B cell (primary cell): Measurements from ENCODE around the gene FADS1. TPM values are rescaled to one million over a fixed set of nuclear protein-coding genes. Genes with fewer than 3 reads are reported as not detected.

ENCODE experiments used
- ATAC-seq: fragments of 200-7000 bp; cut with Tn5 transposase; one replicate; pipeline ENCODE4 v1.10.0; 2021; ENCODE audit warnings: low read depth, mild to moderate bottlenecking, moderate number of reproducible peaks, moderate library complexity
- CTCF ChIA-PET: fragments of 350-600 bp; sonication (Branson Sonifier 250); formaldehyde crosslinking; loops from one replicate; lab custom pipeline; 2021; ENCODE audit warnings: antibody characterized with exemption, inconsistent platforms; lab: Charles Lee
- POLR2A ChIA-PET: fragments of 350-600 bp; sonication (Branson Sonifier 250); formaldehyde crosslinking; loops from one replicate; lab custom pipeline; 2021; ENCODE audit warnings: antibody characterized with exemption; lab: Charles Lee
- DNase-seq: peaks from one replicate; pipeline ENCODE4 v3.0.0; 2013
- H2AFZ ChIP-seq: 2 replicates; pipeline ENCODE4 v1.6.1; 2012; ENCODE audit warnings: mild to moderate bottlenecking, low read depth, low read length; ENCODE audit not compliant: insufficient read depth, poor library complexity, severe bottlenecking
- H3K27ac ChIP-seq, 2 donors: 1 replicate in 1 of 2; 2 replicates in 1 of 2; pipeline ENCODE4 v1.5.1; 2012 to 2013; ENCODE audit warnings: low read length in 2 of 2, mild to moderate bottlenecking in 2 of 2, moderate library complexity in 1 of 2
- H3K27me3 ChIP-seq, 4 experiments: fragments of 200-600 bp in 1 of 4; sonication (generic) in 1 of 4; replicated peaks in 1 of 4; 1 replicate in 2 of 4; 2 replicates in 2 of 4; pipeline versions ENCODE4 v1.6.1 to v1.7.0; 2013 to 2016; ENCODE audit warnings: low read length in 3 of 4, mild to moderate bottlenecking in 2 of 4, mixed read lengths in 1 of 4, moderate library complexity in 1 of 4; ENCODE audit not compliant: insufficient read depth in 4 of 4, control insufficient read depth in 3 of 4; ENCODE audit errors: control extremely low read depth in 1 of 4
- H3K36me3 ChIP-seq, 2 experiments: replicated peaks in 1 of 2; 1 replicate in 1 of 2; 2 replicates in 1 of 2; pipeline versions ENCODE4 v1.6.1 to v1.7.1; 2013; ENCODE audit warnings: low read length in 1 of 2; ENCODE audit not compliant: insufficient read depth in 2 of 2, control insufficient read depth in 1 of 2; ENCODE audit errors: control extremely low read depth in 1 of 2, extremely low read depth in 1 of 2
- H3K4me1 ChIP-seq, 2 donors: fragments of 200-600 bp in 1 of 2; sonication (generic) in 1 of 2; 1 replicate in 1 of 2; 2 replicates in 1 of 2; pipeline versions ENCODE4 v1.5.1 to v1.6.1; 2013 to 2017; ENCODE audit warnings: low read length in 2 of 2; ENCODE audit not compliant: control insufficient read depth in 2 of 2, insufficient read depth in 2 of 2
- H3K4me2 ChIP-seq: replicated peaks from 2 replicates; pipeline ENCODE3; 2012; ENCODE audit warnings: mild to moderate bottlenecking, low read depth, low read length; ENCODE audit not compliant: poor library complexity, severe bottlenecking
- H3K4me3 ChIP-seq, 5 experiments: fragments of 200-600 bp in 1 of 5; sonication (generic) in 1 of 5; 1 replicate in 3 of 5; 2 replicates in 2 of 5; pipeline versions ENCODE4 v1.5.1 to v1.7.0; 2011 to 2016; ENCODE audit warnings: low read length in 4 of 5, mild to moderate bottlenecking in 4 of 5, low read depth in 2 of 5, control low read depth in 1 of 5, moderate library complexity in 1 of 5; ENCODE audit not compliant: insufficient read depth in 1 of 5; ENCODE audit errors: control extremely low read depth in 1 of 5, extremely low read depth in 1 of 5
- H3K79me2 ChIP-seq: fragments of 200-600 bp; sonication (generic); one replicate; pipeline ENCODE4 v1.6.0; 2016; ENCODE audit warnings: low read length; ENCODE audit not compliant: control insufficient read depth, insufficient read depth
- H3K9ac ChIP-seq: fragments of 200-600 bp; sonication (generic); 2 replicates; pipeline ENCODE4 v1.6.1; 2017; ENCODE audit warnings: mild to moderate bottlenecking, low read length, moderate library complexity
- H3K9me3 ChIP-seq, 3 donors: one replicate each; pipeline versions ENCODE4 v1.6.1 to v1.7.1; 2013; ENCODE audit warnings: low read length in 2 of 3; ENCODE audit not compliant: control insufficient read depth in 2 of 3, insufficient read depth in 1 of 3; ENCODE audit errors: control extremely low read depth in 1 of 3
- H4K20me1 ChIP-seq: 2 replicates; pipeline ENCODE4 v1.6.0; 2012; ENCODE audit warnings: mild to moderate bottlenecking, low read length; ENCODE audit not compliant: insufficient read depth, control insufficient read depth, poor library complexity, severe bottlenecking
- H3K27ac Mint-ChIP-seq: one replicate; pipeline ENCODE4 v1.8.0; 2021; ENCODE audit warnings: mixed read lengths
- H3K27me3 Mint-ChIP-seq: one replicate; pipeline ENCODE4 v1.8.0; 2021; ENCODE audit warnings: mixed read lengths
- H3K4me1 Mint-ChIP-seq: one replicate; pipeline ENCODE4 v1.8.0; 2021; ENCODE audit warnings: mixed read lengths
- H3K4me3 Mint-ChIP-seq: one replicate; pipeline ENCODE4 v1.8.0; 2021; ENCODE audit warnings: mixed read lengths
- H3K9me3 Mint-ChIP-seq: one replicate; pipeline ENCODE4 v1.8.0; 2022; ENCODE audit warnings: mixed read lengths; ENCODE audit not compliant: insufficient read depth
- EZH2 ChIP-seq: IDR thresholded peaks from 2 replicates; pipeline ENCODE4 v1.6.1; 2012; ENCODE audit warnings: borderline replicate concordance, low read depth, mild to moderate bottlenecking, moderate library complexity, low read length; ENCODE audit not compliant: insufficient read depth, poor library complexity, severe bottlenecking
- WGBS: methylation state at CpG from one replicate; pipeline ENCODE4 v1.1.5; 2013; ENCODE audit warnings: missing lambda C conversion rate; ENCODE audit not compliant: insufficient coverage; 5-methylcytosine and 5-hydroxymethylcytosine counted together
- intact Hi-C: fragments of 100-400 bp; cut with micrococcal nuclease; formaldehyde crosslinking; loops from one replicate; pipeline ENCODE4 v1.10.0; 2022
- polyA plus RNA-seq: library from polyadenylated mRNA; depleted of rRNA; stranded (reverse); fragments of >200 nt; gene quantifications from 2 replicates; pipeline ENCODE4 v1.2.3, GENCODE V29; 2012
- total RNA-seq, 2 donors: library from RNA; stranded (reverse); fragments of 120-200 nt in 1 of 2; gene quantifications; 1 replicate in 1 of 2; 2 replicates in 1 of 2; pipeline versions ENCODE4 v1.2.3 to v1.2.4, GENCODE V29; 2013 to 2022
- TF ChIP-seq, protein P1 (sequence below): fragments of 200-600 bp; IDR thresholded peaks from one replicate; pipeline ENCODE4 v1.8.0; 2022; ENCODE audit warnings: antibody characterized with exemption, mild to moderate bottlenecking

The FADS1 gene
- total and polyA plus RNA-seq, 2 donors (not counting 1 experiment from before 2014, with no cell fraction given): 0.39 to 15.6 TPM

DNA sequence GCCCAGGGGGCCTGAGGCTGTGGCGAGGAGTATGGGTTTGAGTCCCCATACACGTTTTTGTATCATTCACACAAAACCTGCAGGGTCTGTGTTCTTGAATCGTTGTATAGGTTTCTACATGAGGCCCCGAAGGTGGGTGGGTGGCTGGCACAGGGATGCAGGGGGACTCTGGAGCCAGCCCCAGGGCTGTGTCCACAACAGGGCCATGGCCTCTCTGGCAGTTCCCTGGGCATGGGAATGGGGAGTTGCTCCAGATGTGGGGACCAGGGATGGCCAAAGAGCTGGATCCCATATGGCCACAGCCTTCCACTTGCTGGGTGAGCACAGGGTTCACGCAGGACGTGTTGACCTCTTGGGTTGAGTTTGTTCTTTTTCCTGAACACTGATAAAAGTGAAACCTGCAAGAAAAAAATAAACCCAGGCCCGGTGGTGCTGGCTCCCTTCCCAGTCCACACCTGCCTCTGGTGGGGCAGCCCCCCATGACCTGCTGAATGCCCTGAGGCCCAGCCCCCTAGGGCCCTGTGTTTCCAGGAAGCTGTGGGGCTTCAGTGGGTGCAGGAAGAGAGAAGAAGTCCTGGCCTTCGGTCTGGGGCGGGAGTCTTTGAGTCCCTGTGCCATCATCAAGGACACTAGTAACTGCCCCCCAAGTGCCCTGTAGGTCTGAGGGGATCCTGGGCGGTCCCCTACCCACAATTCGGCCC, 48.3 kb downstream of the FADS1 start:
- ATAC-seq (no peak), DNase-seq (no peak)
- whole genome bisulfite sequencing: 76% methylated on average over 7 of the region's 11 CpGs

DNA sequence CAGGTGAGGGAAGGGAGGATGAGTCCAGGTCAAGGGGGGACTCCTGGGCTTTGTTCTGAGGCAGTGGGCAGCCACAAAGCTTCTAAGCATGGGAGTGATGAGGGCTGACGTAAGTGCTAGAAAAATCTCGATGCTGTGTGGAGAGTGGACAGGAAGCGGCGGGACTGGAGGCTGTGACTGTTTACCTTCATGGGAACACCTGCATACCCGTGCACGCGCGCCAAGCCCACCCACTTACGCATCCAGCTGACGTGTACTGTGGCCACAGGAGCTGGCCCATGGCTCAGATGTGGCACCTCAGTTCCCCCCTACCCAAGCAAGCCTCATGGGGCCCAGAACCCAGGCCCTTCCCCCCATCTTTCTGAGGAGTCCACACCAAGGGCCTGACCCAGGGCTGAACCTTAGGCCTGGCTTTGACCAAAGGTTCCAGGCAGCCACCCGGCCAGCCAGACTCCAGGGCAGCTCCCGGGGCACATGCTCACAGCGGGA, 50.4 kb downstream of the FADS1 start:
- H3K4me3 ChIP-seq: no peak overlapping the region
- H3K27ac Mint-ChIP-seq: no peak overlapping the region
- no peak for DNase-seq
- no peak overlapping the region for H3K4me2 ChIP-seq
- intact Hi-C loops: no loop called here
- H3K9me3 Mint-ChIP-seq: no peaks in the 10 kb centered on the region
- H3K27me3 Mint-ChIP-seq: peaks cover 7% of the 10 kb centered on the region
- CTCF ChIA-PET: no interaction called here
- TF ChIP-seq EZH2: no peak
- TF ChIP-seq, protein P1, sequence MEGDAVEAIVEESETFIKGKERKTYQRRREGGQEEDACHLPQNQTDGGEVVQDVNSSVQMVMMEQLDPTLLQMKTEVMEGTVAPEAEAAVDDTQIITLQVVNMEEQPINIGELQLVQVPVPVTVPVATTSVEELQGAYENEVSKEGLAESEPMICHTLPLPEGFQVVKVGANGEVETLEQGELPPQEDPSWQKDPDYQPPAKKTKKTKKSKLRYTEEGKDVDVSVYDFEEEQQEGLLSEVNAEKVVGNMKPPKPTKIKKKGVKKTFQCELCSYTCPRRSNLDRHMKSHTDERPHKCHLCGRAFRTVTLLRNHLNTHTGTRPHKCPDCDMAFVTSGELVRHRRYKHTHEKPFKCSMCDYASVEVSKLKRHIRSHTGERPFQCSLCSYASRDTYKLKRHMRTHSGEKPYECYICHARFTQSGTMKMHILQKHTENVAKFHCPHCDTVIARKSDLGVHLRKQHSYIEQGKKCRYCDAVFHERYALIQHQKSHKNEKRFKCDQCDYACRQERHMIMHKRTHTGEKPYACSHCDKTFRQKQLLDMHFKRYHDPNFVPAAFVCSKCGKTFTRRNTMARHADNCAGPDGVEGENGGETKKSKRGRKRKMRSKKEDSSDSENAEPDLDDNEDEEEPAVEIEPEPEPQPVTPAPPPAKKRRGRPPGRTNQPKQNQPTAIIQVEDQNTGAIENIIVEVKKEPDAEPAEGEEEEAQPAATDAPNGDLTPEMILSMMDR: no peak
- H3K27ac ChIP-seq: no peak overlapping the region
- no peaks in the 10 kb centered on the region for H4K20me1 ChIP-seq
- no peak overlapping the region for H3K4me3 Mint-ChIP-seq
- no peaks in the 10 kb centered on the region for H3K9me3 ChIP-seq
- H3K4me1 Mint-ChIP-seq: no peaks in the 10 kb centered on the region
- no peak overlapping the region for H3K9ac ChIP-seq
- H3K36me3 ChIP-seq: no peaks in the 10 kb centered on the region
- H2AFZ ChIP-seq: no peak overlapping the region
- H3K4me1 ChIP-seq: no peaks in the 10 kb centered on the region
- POLR2A ChIA-PET: no interaction called here
- H3K27me3 ChIP-seq: no peaks in the 10 kb centered on the region
- no peak for ATAC-seq
- 83% methylated on average over 12 of the region's 13 CpGs for WGBS
- no peaks in the 10 kb centered on the region for H3K79me2 ChIP-seq

More for the DNA sequence above, 48.3 kb downstream of the FADS1 start:
- Histone ChIP-seq H3K4me2 (no peak overlapping the region), H4K20me1 (no peaks in the 10 kb centered on the region), H3K9me3 (no peaks in the 10 kb centered on the region), H2AFZ (no peak overlapping the region), H3K4me3 (no peak overlapping the region), H3K79me2 (no peaks in the 10 kb centered on the region), H3K9ac (no peak overlapping the region), H3K27ac (no peak overlapping the region), H3K4me1 (peaks cover 0 to 4% of the 10 kb centered on the region in 2 donors), H3K27me3 (no peaks in the 10 kb centered on the region), H3K36me3 (no peaks in the 10 kb centered on the region)
- Mint-ChIP-seq H3K4me1 (no peaks in the 10 kb centered on the region), H3K27me3 (no peaks in the 10 kb centered on the region), H3K9me3 (no peaks in the 10 kb centered on the region), H3K27ac (no peak overlapping the region), H3K4me3 (no peak overlapping the region)
- ChIA-PET CTCF (no interaction called here), POLR2A (no interaction called here)
- intact Hi-C loops: no loop called here
- TF ChIP-seq EZH2: no peak
- TF ChIP-seq, protein P1: no peak
